ENCODE data around the gene CDH26. TPM values are rescaled to one million over a fixed set of nuclear protein-coding genes. Genes with fewer than 3 reads are reported as not detected.

CDH26 gene
- total and polyA plus RNA-seq, 2 of the 13 experiments (the other 11 are each of a cell fraction or from before 2014, with no cell fraction given) = 0.40 to 1.1 TPM

DNA sequence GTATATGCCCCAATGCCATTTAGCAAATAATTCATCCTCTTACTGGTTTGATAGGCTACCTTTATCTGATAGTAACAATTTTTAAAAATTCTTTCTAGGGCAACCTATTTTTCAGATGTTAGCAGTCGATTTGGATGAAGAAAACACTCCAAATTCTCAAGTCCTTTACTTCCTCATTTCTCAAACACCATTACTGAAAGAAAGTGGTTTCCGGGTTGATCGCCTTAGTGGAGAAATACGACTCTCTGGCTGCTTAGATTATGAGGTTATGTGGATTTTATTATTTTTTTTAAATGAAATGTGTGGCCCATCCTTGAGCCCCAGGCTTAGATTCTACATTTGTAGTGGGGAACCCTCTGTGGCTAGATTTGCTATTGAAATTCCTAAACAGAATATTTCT is 26.3 kb downstream of the CDH26 start:
- no TSS peak for BruUV-seq (replicated peaks)
- no peaks in the 10 kb centered on the region for H3K27me3 ChIP-seq (ENCODE audit: control insufficient read depth in 1 of 2, insufficient read depth in 2 of 2, low read length in 2 of 2)
- H3K36me3 ChIP-seq (replicated peaks in 1 of 2; ENCODE audit: control insufficient read depth in 1 of 2, insufficient read depth in 2 of 2, low read length in 2 of 2) = no peaks in the 10 kb centered on the region
- ChIA-PET POLR2A (no interaction called here), CTCF (ENCODE audit: low intra/inter-chr PET ratio, low total read pairs) (no interaction called here)
- no peaks in the 10 kb centered on the region for H3K9me3 ChIP-seq (ENCODE audit: low read length)
- FAIRE-seq = no peak
- TF ChIP-seq ZFP36L1 (CRISPR knock-in tag; IDR thresholded peaks at IDR 0.05) (no peak), ZNF383 (CRISPR knock-in tag; IDR thresholded peaks at IDR 0.05; ENCODE audit: borderline replicate concordance) (no peak), ZNF572 (CRISPR knock-in tag; IDR thresholded peaks at IDR 0.05) (no peak), U2AF2 (IDR thresholded peaks at IDR 0.05; ENCODE audit: low read depth, low read length) (no peak), RBAK (CRISPR knock-in tag; IDR thresholded peaks at IDR 0.05) (no peak), ZNF44 (CRISPR knock-in tag; IDR thresholded peaks at IDR 0.05) (no peak), RAD51 (IDR thresholded peaks at IDR 0.05; ENCODE audit: borderline replicate concordance) (no peak), ZNF850 (CRISPR knock-in tag; conservative IDR thresholded peaks at IDR 0.05) (no peak), MIER3 (CRISPR knock-in tag; IDR thresholded peaks at IDR 0.05; ENCODE audit: borderline replicate concordance) (no peak), PPARG (CRISPR knock-in tag; conservative IDR thresholded peaks at IDR 0.05) (no peak), ZNF75D (CRISPR knock-in tag; IDR thresholded peaks at IDR 0.05; ENCODE audit: borderline replicate concordance) (no peak), CBFB (CRISPR knock-in tag; IDR thresholded peaks at IDR 0.05) (no peak), PHF8 (CRISPR knock-in tag; IDR thresholded peaks at IDR 0.05) (no peak)
- TF ChIP-seq, protein P1, sequence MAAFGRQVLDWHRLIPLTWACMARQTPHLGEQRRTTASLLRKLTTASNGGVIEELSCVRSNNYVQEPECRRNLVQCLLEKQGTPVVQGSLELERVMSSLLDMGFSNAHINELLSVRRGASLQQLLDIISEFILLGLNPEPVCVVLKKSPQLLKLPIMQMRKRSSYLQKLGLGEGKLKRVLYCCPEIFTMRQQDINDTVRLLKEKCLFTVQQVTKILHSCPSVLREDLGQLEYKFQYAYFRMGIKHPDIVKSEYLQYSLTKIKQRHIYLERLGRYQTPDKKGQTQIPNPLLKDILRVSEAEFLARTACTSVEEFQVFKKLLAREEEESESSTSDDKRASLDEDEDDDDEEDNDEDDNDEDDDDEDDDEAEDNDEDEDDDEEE (CRISPR knock-in tag; IDR thresholded peaks at IDR 0.05) = no peak
- TF ChIP-seq, protein P2, sequence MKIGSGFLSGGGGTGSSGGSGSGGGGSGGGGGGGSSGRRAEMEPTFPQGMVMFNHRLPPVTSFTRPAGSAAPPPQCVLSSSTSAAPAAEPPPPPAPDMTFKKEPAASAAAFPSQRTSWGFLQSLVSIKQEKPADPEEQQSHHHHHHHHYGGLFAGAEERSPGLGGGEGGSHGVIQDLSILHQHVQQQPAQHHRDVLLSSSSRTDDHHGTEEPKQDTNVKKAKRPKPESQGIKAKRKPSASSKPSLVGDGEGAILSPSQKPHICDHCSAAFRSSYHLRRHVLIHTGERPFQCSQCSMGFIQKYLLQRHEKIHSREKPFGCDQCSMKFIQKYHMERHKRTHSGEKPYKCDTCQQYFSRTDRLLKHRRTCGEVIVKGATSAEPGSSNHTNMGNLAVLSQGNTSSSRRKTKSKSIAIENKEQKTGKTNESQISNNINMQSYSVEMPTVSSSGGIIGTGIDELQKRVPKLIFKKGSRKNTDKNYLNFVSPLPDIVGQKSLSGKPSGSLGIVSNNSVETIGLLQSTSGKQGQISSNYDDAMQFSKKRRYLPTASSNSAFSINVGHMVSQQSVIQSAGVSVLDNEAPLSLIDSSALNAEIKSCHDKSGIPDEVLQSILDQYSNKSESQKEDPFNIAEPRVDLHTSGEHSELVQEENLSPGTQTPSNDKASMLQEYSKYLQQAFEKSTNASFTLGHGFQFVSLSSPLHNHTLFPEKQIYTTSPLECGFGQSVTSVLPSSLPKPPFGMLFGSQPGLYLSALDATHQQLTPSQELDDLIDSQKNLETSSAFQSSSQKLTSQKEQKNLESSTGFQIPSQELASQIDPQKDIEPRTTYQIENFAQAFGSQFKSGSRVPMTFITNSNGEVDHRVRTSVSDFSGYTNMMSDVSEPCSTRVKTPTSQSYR (CRISPR knock-in tag; IDR thresholded peaks at IDR 0.05; ENCODE audit: borderline replicate concordance) = no peak
- TF ChIP-seq, protein P3, sequence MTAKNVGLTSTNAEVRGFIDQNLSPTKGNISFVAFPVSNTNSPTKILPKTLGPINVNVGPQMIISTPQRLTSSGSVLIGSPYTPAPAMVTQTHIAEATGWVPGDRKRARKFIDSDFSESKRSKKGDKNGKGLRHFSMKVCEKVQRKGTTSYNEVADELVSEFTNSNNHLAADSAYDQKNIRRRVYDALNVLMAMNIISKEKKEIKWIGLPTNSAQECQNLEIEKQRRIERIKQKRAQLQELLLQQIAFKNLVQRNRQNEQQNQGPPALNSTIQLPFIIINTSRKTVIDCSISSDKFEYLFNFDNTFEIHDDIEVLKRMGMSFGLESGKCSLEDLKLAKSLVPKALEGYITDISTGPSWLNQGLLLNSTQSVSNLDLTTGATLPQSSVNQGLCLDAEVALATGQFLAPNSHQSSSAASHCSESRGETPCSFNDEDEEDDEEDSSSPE (CRISPR knock-in tag; IDR thresholded peaks at IDR 0.05) = no peak
- TF ChIP-seq, protein P4, sequence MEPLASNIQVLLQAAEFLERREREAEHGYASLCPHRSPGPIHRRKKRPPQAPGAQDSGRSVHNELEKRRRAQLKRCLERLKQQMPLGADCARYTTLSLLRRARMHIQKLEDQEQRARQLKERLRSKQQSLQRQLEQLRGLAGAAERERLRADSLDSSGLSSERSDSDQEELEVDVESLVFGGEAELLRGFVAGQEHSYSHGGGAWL (CRISPR knock-in tag; IDR thresholded peaks at IDR 0.05) = no peak
- 42% methylated on average over 4 of the region's 4 CpGs for WGBS (ENCODE audit: low lambda C conversion rate)
- no peak for ATAC-seq
- in situ Hi-C loops (cut with HindIII; ENCODE audit: extremely low pct_ligation_motif_present, low pct_unique_long_range_greater_than_20kb) = no loop called here
- H2AFZ ChIP-seq (ENCODE audit: low read length) = no peak overlapping the region
- no peak overlapping the region for H3K27ac ChIP-seq (ENCODE audit: extremely low read length, insufficient read depth, low read length)
- intact Hi-C loops (cut with micrococcal nuclease; ENCODE audit: unreplicated experiment) = no loop called here
- no peaks in the 10 kb centered on the region for H3K79me2 ChIP-seq (ENCODE audit: insufficient read depth, low read length)
- DNase-seq (ENCODE audit: low spot score) = no peak
- no peaks in the 10 kb centered on the region for H4K20me1 ChIP-seq (ENCODE audit: insufficient read depth, low read length)
- no peak overlapping the region for H3K4me2 ChIP-seq (ENCODE audit: low read depth, low read length)
- no peak overlapping the region for H3K4me3 ChIP-seq (replicated peaks in 1 of 3; ENCODE audit: insufficient read depth in 1 of 3, low read depth in 2 of 3, low read length in 3 of 3)
- no peaks in the 10 kb centered on the region for H3K4me1 ChIP-seq (ENCODE audit: insufficient read depth, low read length)
- no peak overlapping the region for H3K9ac ChIP-seq (ENCODE audit: insufficient read depth, low read depth, low read length)

Data from HepG2 (cell line).